HG02571 (cell line): Measurements from ENCODE around the gene ECSCR.
A peak's percentile ranks its signal among the peaks of the same experiment; 100 is the strongest.
"Not testable (repeated sequence)": the region's sequence is repeated elsewhere in the genome, so short reads cannot be mapped to it uniquely, and the experiment has no call there.

Source experiments
- ATAC-seq: cut with Tn5 transposase; IDR thresholded peaks from one replicate; pipeline ENCODE4 v1.9.1; 2021; ENCODE audit warnings: mild to moderate bottlenecking, moderate library complexity; ENCODE audit not compliant: unreplicated experiment

ECSCR gene

GRCh38 chr5:139414581-139415130 is 47.9 kb downstream of the ECSCR start:
- ATAC-seq: no peak

GRCh38 chr5:139413963-139414362 is 48.6 kb downstream of the ECSCR start:
- ATAC-seq: no peak

GRCh38 chr5:139413153-139413552 is 49.4 kb downstream of the ECSCR start:
- ATAC-seq: no peak

- no peak for ATAC-seq
Observed at GRCh38 chr5:139410993-139411828, 51.3 kb downstream of the ECSCR start.

GRCh38 chr5:139410121-139410992 is 52.2 kb downstream of the ECSCR start:
- no peak for ATAC-seq

GRCh38 chr5:139409116-139409515 is 53.4 kb downstream of the ECSCR start:
- ATAC-seq: not testable (repeated sequence)

- ATAC-seq: no peak
Observed at GRCh38 chr5:139408191-139408590, 54.4 kb downstream of the ECSCR start.

GRCh38 chr5:139407517-139407916 is 55.0 kb downstream of the ECSCR start:
- no peak for ATAC-seq

GRCh38 chr5:139406963-139407362 is 55.6 kb downstream of the ECSCR start:
- no peak for ATAC-seq

- no peak for ATAC-seq
Observed at GRCh38 chr5:139404484-139404840, 58.1 kb downstream of the ECSCR start.

- ATAC-seq: peak; percentile 79
Observed at GRCh38 chr5:139403787-139404483, 58.6 kb downstream of the ECSCR start, which contains the start of gene SPATA24. SPATA24 (minus strand) TSS chr5:139404089; CDS start chr5:139404060, 29 bp downstream.

GRCh38 chr5:139403418-139403786 is 59.1 kb downstream of the ECSCR start:
- no peak for ATAC-seq

GRCh38 chr5:139402561-139403158 is 59.9 kb downstream of the ECSCR start:
- ATAC-seq: no peak

- no peak for ATAC-seq
Observed at GRCh38 chr5:139401546-139401945, 61.0 kb downstream of the ECSCR start.

GRCh38 chr5:139399501-139400121 is 62.9 kb downstream of the ECSCR start:
- peak; percentile 32 for ATAC-seq
